H54 (cell line): ENCODE measurements around the gene GRM4.
"Not testable (repeated sequence)": the region's sequence is repeated elsewhere in the genome, so short reads cannot be mapped to it uniquely, and the experiment has no call there.

ENCODE experiments used
- DNase-seq: peaks from one replicate; pipeline ENCODE4 v3.0.0; 2011; ENCODE audit warnings: low spot score, mixed read lengths; ENCODE audit not compliant: insufficient read length
- FAIRE-seq: peaks from 3 replicates; lab custom pipeline; 2011; peaks lifted over from hg19 to GRCh38; lab: Jason Lieb, UNC
- POLR2A ChIP-seq: IDR thresholded peaks from 2 replicates; pipeline ENCODE4 v1.6.1; 2011; ENCODE audit warnings: low read depth, mild to moderate bottlenecking, low read length

Gene GRM4

GRCh38 chr6:34046617-34047016 lies 99.3 kb downstream of the GRM4 start:
- no peak for TF ChIP-seq POLR2A
- no peak for FAIRE-seq
- no peak for DNase-seq

GRCh38 chr6:34045771-34046170 lies 100.1 kb downstream of the GRM4 start:
- no peak for FAIRE-seq
- no peak for TF ChIP-seq POLR2A
- no peak for DNase-seq

- FAIRE-seq (no peak), DNase-seq (no peak)
- TF ChIP-seq POLR2A = no peak
Measured at GRCh38 chr6:34044945-34045595, 100.8 kb downstream of the GRM4 start.

- no peak for FAIRE-seq
- DNase-seq = no peak
- no peak for TF ChIP-seq POLR2A
Measured at GRCh38 chr6:34043359-34043758, 102.5 kb downstream of the GRM4 start.

- FAIRE-seq = not testable (repeated sequence)
Measured at GRCh38 chr6:34041998-34042397, 103.9 kb downstream of the GRM4 start.

GRCh38 chr6:34041385-34041784 lies 104.5 kb downstream of the GRM4 start:
- no peak for DNase-seq
- no peak for TF ChIP-seq POLR2A
- no peak for FAIRE-seq

More at GRCh38 chr6:34041998-34042397, 103.9 kb downstream of the GRM4 start:
- not testable (repeated sequence) for DNase-seq

- TF ChIP-seq POLR2A = no peak
- DNase-seq = no peak
Measured at GRCh38 chr6:34039943-34040342, 105.9 kb downstream of the GRM4 start.

GRCh38 chr6:34037151-34037550 lies 108.7 kb downstream of the GRM4 start:
- FAIRE-seq = no peak
- DNase-seq = no peak
- no peak for TF ChIP-seq POLR2A

More at GRCh38 chr6:34039943-34040342, 105.9 kb downstream of the GRM4 start:
- no peak for FAIRE-seq

- no peak for TF ChIP-seq POLR2A
- FAIRE-seq = no peak
- no peak for DNase-seq
Measured at GRCh38 chr6:34036357-34037069, 109.4 kb downstream of the GRM4 start.

- TF ChIP-seq POLR2A = no peak
- no peak for FAIRE-seq
- no peak for DNase-seq
Measured at GRCh38 chr6:34035704-34036356, 110.1 kb downstream of the GRM4 start.

GRCh38 chr6:34035161-34035560 lies 110.7 kb downstream of the GRM4 start:
- no peak for FAIRE-seq
- no peak for TF ChIP-seq POLR2A
- no peak for DNase-seq

- no peak for TF ChIP-seq POLR2A
- no peak for FAIRE-seq
Measured at GRCh38 chr6:34032856-34033255, 113.0 kb downstream of the GRM4 start.

GRCh38 chr6:34031625-34032383 lies 114.1 kb downstream of the GRM4 start:
- DNase-seq (no peak), FAIRE-seq (no peak)
- TF ChIP-seq POLR2A = no peak

More at GRCh38 chr6:34032856-34033255, 113.0 kb downstream of the GRM4 start:
- no peak for DNase-seq
